Keratinocyte (primary cell): ENCODE results near the gene PXDC1.

Source experiments
- EZH2 ChIP-seq: IDR thresholded peaks from one replicate; pipeline ENCODE4 v1.6.1; 2012; ENCODE audit warnings: inconsistent platforms, mild to moderate bottlenecking, low read length, moderate library complexity
- TF ChIP-seq, protein P1 (sequence below), 3 experiments: IDR thresholded peaks in 1 of 3; conservative IDR thresholded peaks in 1 of 3; optimal IDR thresholded peaks in 1 of 3; 2 replicates in 2 of 3; 3 replicates in 1 of 3; pipeline versions ENCODE3 to v1.5.1; 2011; ENCODE audit warnings: low read length in 3 of 3, mild to moderate bottlenecking in 3 of 3, moderate library complexity in 2 of 3, control low read depth in 1 of 3, inconsistent platforms in 1 of 3; ENCODE audit not compliant: insufficient read depth in 2 of 3; ENCODE audit errors: extremely low read depth in 1 of 3

DNA sequence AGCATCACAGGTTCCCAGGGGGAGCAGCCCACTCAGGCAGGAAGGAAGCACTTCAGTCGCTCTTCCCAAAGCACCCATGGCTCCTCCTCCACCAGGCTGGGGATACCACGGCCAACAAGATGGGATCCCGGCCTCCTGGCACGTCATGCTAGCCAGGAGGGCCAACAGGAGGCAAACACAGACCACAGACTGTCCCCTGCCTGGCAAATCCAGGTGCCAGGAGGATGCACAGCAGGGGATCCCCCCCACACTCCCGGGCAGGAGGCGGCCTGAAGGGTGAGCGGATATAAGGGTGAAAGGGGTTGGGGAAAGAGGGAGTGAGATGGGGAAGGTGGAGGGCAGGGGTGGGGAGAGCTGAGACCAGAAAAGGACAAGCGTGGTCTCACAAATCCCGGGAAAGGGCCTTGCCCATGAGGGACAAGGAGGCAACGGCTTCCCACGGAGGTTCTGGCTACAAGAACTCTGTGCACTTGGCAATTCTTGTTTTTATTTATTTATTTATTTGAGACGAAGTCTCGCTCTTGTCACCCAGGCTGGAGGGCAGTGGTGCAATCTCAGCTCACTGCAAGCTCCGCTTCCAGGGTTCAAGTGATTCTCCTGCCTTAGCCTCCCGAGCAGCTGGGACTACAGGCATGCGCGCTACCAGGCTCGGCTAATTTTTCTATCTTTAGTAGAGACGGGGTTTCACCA lies 7.2 kb downstream of the PXDC1 start:
- TF ChIP-seq, protein P1, sequence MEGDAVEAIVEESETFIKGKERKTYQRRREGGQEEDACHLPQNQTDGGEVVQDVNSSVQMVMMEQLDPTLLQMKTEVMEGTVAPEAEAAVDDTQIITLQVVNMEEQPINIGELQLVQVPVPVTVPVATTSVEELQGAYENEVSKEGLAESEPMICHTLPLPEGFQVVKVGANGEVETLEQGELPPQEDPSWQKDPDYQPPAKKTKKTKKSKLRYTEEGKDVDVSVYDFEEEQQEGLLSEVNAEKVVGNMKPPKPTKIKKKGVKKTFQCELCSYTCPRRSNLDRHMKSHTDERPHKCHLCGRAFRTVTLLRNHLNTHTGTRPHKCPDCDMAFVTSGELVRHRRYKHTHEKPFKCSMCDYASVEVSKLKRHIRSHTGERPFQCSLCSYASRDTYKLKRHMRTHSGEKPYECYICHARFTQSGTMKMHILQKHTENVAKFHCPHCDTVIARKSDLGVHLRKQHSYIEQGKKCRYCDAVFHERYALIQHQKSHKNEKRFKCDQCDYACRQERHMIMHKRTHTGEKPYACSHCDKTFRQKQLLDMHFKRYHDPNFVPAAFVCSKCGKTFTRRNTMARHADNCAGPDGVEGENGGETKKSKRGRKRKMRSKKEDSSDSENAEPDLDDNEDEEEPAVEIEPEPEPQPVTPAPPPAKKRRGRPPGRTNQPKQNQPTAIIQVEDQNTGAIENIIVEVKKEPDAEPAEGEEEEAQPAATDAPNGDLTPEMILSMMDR (optimal IDR thresholded peaks at IDR 0.05 in 1 of 3, IDR thresholded peaks at IDR 0.05 in 1 of 3, conservative IDR thresholded peaks at IDR 0.05 in 1 of 3; ENCODE audit: extremely low read depth in 1 of 3, insufficient read depth in 2 of 3, low read length in 3 of 3) = no peak
- TF ChIP-seq EZH2 = no peak
